SK-MEL-5 (cell line): ENCODE results near the gene CCT3. TPM values are rescaled to one million over a fixed set of nuclear protein-coding genes. Genes with fewer than 3 reads are reported as not detected.
A peak's percentile ranks its signal among the peaks of the same experiment; 100 is the strongest.

Experiments
- DNase-seq: peaks from one replicate; pipeline ENCODE4 v3.0.0-alpha.2; 2016; ENCODE audit warnings: low read depth, low spot score
- in situ Hi-C: cut with HindIII; loops from 2 replicates; pipeline ENCODE4 v1.10.0; 2016; ENCODE audit warnings: low sequenced_read_pairs, high pct_unique_total_duplicates, low pct_unique_long_range_greater_than_20kb
- total RNA-seq: library from RNA; depleted of rRNA; stranded (reverse); fragments of >200 nt; shearing (Covaris generic); gene quantifications from 2 replicates; pipeline ENCODE4 v1.2.3, GENCODE V29; 2014; rRNA removed

Gene CCT3
- total RNA-seq, 1 experiment from 2014 or later = 520 TPM

DNA sequence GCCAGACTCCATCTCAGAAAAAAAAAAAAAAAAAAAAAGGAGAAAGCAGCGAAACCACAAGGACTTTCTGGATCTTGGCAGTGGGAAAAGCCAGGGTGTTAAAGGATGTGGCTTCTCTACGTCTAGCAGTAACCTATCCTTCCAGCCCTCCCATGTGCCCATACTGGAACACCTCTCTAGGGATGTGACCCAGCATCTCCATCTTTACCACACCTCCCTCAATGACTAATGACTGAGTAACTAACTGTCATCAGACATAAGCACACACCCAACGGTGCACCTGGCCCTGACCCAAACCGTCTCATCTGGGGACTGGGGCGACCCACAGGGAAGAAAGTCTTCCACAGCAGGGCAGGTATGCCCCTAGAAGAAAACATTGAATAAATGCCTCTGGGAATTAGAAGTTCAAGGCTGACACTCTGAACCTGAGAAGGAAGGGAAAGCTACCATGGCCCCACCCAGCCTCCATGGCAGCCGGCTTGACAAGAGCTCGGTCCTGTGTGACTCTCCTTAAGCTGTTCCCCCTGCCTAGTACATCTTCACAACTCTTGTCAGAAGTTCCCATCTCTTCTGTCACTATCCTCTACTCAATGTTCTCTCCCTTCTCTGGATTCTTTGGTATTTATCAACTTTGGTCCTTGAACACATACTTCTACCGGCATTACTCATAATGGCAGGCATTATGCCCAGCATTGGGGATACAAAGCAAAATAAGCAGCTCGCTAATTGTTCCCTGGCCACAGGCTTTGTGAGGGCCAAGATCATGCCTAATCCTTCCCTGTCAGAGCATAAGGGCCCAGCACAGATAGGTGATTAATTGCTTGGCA is 75.4 kb downstream of the CCT3 start:
- no peak for DNase-seq
- in situ Hi-C loops = no loop called here

DNA sequence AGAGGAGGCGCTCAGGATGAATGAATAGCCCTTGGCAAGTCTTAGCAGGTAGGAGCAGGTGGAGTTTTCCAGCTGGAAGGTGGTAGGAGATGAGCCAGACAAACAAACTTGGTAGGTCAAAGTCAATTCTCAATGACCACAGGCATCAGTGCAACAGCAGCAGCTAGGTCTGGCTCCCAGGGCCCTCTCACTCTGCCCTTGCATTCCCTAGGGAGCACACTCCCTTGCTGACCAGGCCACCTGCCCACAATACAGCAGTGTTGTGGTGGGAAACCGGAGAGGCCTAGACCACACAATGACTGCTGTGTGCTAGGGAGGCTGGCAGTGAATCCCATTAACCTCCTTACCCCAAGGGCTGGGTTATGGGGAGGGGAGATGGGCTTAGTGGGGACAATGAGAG is 77.2 kb downstream of the CCT3 start:
- in situ Hi-C loops = no loop called here
- peak; percentile 65 for DNase-seq

DNA sequence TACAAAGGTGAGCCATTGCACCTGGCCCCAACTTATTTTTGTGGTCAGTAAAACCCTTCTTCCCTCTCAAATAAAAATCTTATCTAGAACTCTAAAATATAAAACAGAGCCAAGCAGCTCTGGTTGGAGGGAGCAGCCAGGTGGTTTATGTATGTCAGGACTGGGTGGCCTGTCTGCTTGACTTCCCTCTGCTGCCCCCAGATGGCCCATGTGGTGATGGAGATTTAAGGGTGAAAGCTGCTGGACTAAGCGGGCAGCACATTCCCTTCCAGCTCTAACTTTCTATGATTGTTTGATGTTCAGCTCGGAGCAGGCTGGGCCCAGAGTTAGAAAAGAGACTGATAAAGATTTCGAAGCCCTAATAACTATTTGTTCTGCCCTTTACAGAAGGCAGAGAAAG is 78.3 kb downstream of the CCT3 start:
- in situ Hi-C loops = no loop called here
- DNase-seq = no peak

Other genes with a start within 250 kb of the CCT3 start
- 515 and 576 TPM in 2 replicates for gene LMNA, start 223.6 kb downstream of the CCT3 start, total RNA-seq
- gene SEMA4A, start 184.7 kb downstream of the CCT3 start, total RNA-seq = 0.11 and 1.3 TPM in 2 replicates
- 26.0 and 26.6 TPM in 2 replicates for gene SLC25A44, start 144.2 kb downstream of the CCT3 start, total RNA-seq
- 60.3 and 64.4 TPM in 2 replicates for gene PMF1, start 125.3 kb downstream of the CCT3 start, total RNA-seq
- 0.48 TPM in 1 of 2 replicates, not detected in the other for gene BGLAP, start 96.1 kb downstream of the CCT3 start, total RNA-seq
- gene PAQR6, start 90.2 kb downstream of the CCT3 start, total RNA-seq = 0.13 and 0.32 TPM in 2 replicates
- gene SMG5, start 55.5 kb downstream of the CCT3 start, total RNA-seq = 77.5 and 80.5 TPM in 2 replicates
- gene TMEM79, start 54.0 kb downstream of the CCT3 start, total RNA-seq = 0.96 and 1.0 TPM in 2 replicates
- 408 and 450 TPM in 2 replicates for gene GLMP, start 42.6 kb downstream of the CCT3 start, total RNA-seq
- gene VHLL, start 39.0 kb downstream of the CCT3 start, total RNA-seq = 0.27 TPM in 1 of 2 replicates, not detected in the other
- gene TSACC, start 234 bp upstream of the CCT3 start, total RNA-seq = 1.3 and 3.0 TPM in 2 replicates
- not detected in 2 replicates for gene RHBG, start 30.9 kb upstream of the CCT3 start, total RNA-seq
- gene MEF2D, start 162.5 kb upstream of the CCT3 start, total RNA-seq = 19.6 and 19.9 TPM in 2 replicates
- 10.1 and 10.3 TPM in 2 replicates for gene IQGAP3, start 234.3 kb upstream of the CCT3 start, total RNA-seq
- gene TTC24, start 241.4 kb upstream of the CCT3 start, total RNA-seq = not detected in 2 replicates